Stimulated activated naive B cell treated with anti-CD40 and anti-IgM and Interleukin-4, amounts not matched to agents 10 μg/mL and 1 μg/mL and 100 μg/mL, for 72 hours (primary cell): ENCODE measurements around the gene PACSIN1.

Experiments used
- ATAC-seq, 2 donors: fragments of 150-1000 bp; cut with Tn5 transposase; replicated peaks; 2 replicates each; pipeline ENCODE4 v1.10.0; 2021; ENCODE audit warnings: moderate library complexity in 1 of 2
- DNase-seq: peaks from one replicate; pipeline ENCODE4 v3.0.0; 2021
- H3K27ac Mint-ChIP-seq: one replicate; pipeline ENCODE4 v1.8.0; 2022; ENCODE audit warnings: mild to moderate bottlenecking, mixed read lengths
- H3K27me3 Mint-ChIP-seq, 2 donors: one replicate each; pipeline ENCODE4 v1.8.0; 2022; ENCODE audit warnings: mixed read lengths in 2 of 2
- H3K36me3 Mint-ChIP-seq, 2 donors: one replicate each; pipeline ENCODE4 v1.8.0; 2022; ENCODE audit warnings: mixed read lengths in 2 of 2, mild to moderate bottlenecking in 1 of 2
- H3K4me1 Mint-ChIP-seq, 2 donors: one replicate each; pipeline ENCODE4 v1.8.0; 2022; ENCODE audit warnings: mixed read lengths in 2 of 2, mild to moderate bottlenecking in 1 of 2
- H3K4me3 Mint-ChIP-seq, 2 donors: one replicate each; pipeline ENCODE4 v1.8.0; 2022; ENCODE audit warnings: mild to moderate bottlenecking in 2 of 2, mixed read lengths in 2 of 2, moderate library complexity in 1 of 2
- H3K9me3 Mint-ChIP-seq, 2 donors: one replicate each; pipeline ENCODE4 v1.8.0; 2022; ENCODE audit warnings: mixed read lengths in 2 of 2, mild to moderate bottlenecking in 1 of 2

The PACSIN1 gene

GRCh38 chr6:34528996-34529664 lies 63.3 kb downstream of the PACSIN1 start:
- no peak for ATAC-seq
- Mint-ChIP-seq H3K4me3 (no peak overlapping the region), H3K27ac (no peak overlapping the region), H3K27me3 (no peaks in the 10 kb centered on the region), H3K36me3 (no peaks in the 10 kb centered on the region), H3K9me3 (no peaks in the 10 kb centered on the region), H3K4me1 (peaks cover 6 to 7% of the 10 kb centered on the region in 2 donors)
- no peak for DNase-seq

GRCh38 chr6:34529665-34530327 lies 63.9 kb downstream of the PACSIN1 start:
- Mint-ChIP-seq H3K36me3 (no peaks in the 10 kb centered on the region), H3K4me1 (peaks cover 6 to 7% of the 10 kb centered on the region in 2 donors), H3K27ac (no peak overlapping the region), H3K4me3 (no peak overlapping the region), H3K27me3 (no peaks in the 10 kb centered on the region), H3K9me3 (no peaks in the 10 kb centered on the region)
- DNase-seq (no peak), ATAC-seq (no peak)

GRCh38 chr6:34530753-34531365 lies 65.0 kb downstream of the PACSIN1 start:
- no peak for ATAC-seq
- Mint-ChIP-seq H3K36me3 (no peaks in the 10 kb centered on the region), H3K27me3 (no peaks in the 10 kb centered on the region), H3K9me3 (no peaks in the 10 kb centered on the region), H3K27ac (no peak overlapping the region), H3K4me3 (no peak overlapping the region), H3K4me1 (peaks cover 6 to 7% of the 10 kb centered on the region in 2 donors)
- no peak for DNase-seq

GRCh38 chr6:34531580-34532201 lies 65.8 kb downstream of the PACSIN1 start:
- no peaks in the 10 kb centered on the region for H3K9me3 Mint-ChIP-seq

GRCh38 chr6:34532230-34532629 lies 66.4 kb downstream of the PACSIN1 start:
- H3K27me3 Mint-ChIP-seq, result no peaks in the 10 kb centered on the region
- ATAC-seq (no peak), DNase-seq (no peak)
- H3K4me3 Mint-ChIP-seq, result peak overlapping the region in 1 of 2 donors; percentile 52
- H3K9me3 Mint-ChIP-seq, result no peaks in the 10 kb centered on the region
- H3K27ac Mint-ChIP-seq, result no peak overlapping the region
- H3K4me1 Mint-ChIP-seq, result peaks cover 0 to 6% of the 10 kb centered on the region in 2 donors
- no peaks in the 10 kb centered on the region for H3K36me3 Mint-ChIP-seq

More at GRCh38 chr6:34531580-34532201, 65.8 kb downstream of the PACSIN1 start:
- Mint-ChIP-seq H3K27ac (no peak overlapping the region), H3K4me3 (peak overlapping the region in 1 of 2 donors; percentile 52), H3K27me3 (no peaks in the 10 kb centered on the region), H3K4me1 (peaks cover under 1 to 6% of the 10 kb centered on the region in 2 donors), H3K36me3 (no peaks in the 10 kb centered on the region)
- DNase-seq (peak; percentile 14), ATAC-seq (peak in 1 of 2 donors; percentile 20)

GRCh38 chr6:34534146-34534545 lies 68.3 kb downstream of the PACSIN1 start:
- DNase-seq (no peak), ATAC-seq (no peak)
- Mint-ChIP-seq H3K9me3 (no peaks in the 10 kb centered on the region), H3K27ac (no peak overlapping the region), H3K4me1 (peaks cover 0 to 4% of the 10 kb centered on the region in 2 donors), H3K27me3 (no peaks in the 10 kb centered on the region), H3K4me3 (no peak overlapping the region), H3K36me3 (no peaks in the 10 kb centered on the region)

- no peaks in the 10 kb centered on the region for H3K9me3 Mint-ChIP-seq
- no peak overlapping the region for H3K27ac Mint-ChIP-seq
- H3K27me3 Mint-ChIP-seq, result no peaks in the 10 kb centered on the region
- DNase-seq (no peak), ATAC-seq (no peak)
- H3K4me3 Mint-ChIP-seq, result no peak overlapping the region
- no peaks in the 10 kb centered on the region for H3K36me3 Mint-ChIP-seq
- peaks cover 0 to 4% of the 10 kb centered on the region in 2 donors for H3K4me1 Mint-ChIP-seq
Observed at GRCh38 chr6:34534656-34535055, 68.8 kb downstream of the PACSIN1 start.

- Mint-ChIP-seq H3K9me3 (no peaks in the 10 kb centered on the region), H3K27ac (no peak overlapping the region), H3K27me3 (no peaks in the 10 kb centered on the region), H3K4me1 (peaks cover 0 to 4% of the 10 kb centered on the region in 2 donors), H3K4me3 (no peak overlapping the region), H3K36me3 (no peaks in the 10 kb centered on the region)
- DNase-seq, result no peak
- no peak for ATAC-seq
Observed at GRCh38 chr6:34535199-34535598, 69.3 kb downstream of the PACSIN1 start.

- no peak for ATAC-seq
- H3K27ac Mint-ChIP-seq, result no peak overlapping the region
Observed at GRCh38 chr6:34535646-34536045, 69.8 kb downstream of the PACSIN1 start.

GRCh38 chr6:34536251-34536958 lies 70.5 kb downstream of the PACSIN1 start:
- Mint-ChIP-seq H3K36me3 (no peaks in the 10 kb centered on the region), H3K9me3 (no peaks in the 10 kb centered on the region), H3K27ac (no peak overlapping the region), H3K4me3 (no peak overlapping the region), H3K4me1 (peaks cover 0 to 4% of the 10 kb centered on the region in 2 donors), H3K27me3 (no peaks in the 10 kb centered on the region)
- no peak for DNase-seq
- ATAC-seq, result no peak

More at GRCh38 chr6:34535646-34536045, 69.8 kb downstream of the PACSIN1 start:
- no peaks in the 10 kb centered on the region for H3K9me3 Mint-ChIP-seq
- no peak for DNase-seq
- H3K36me3 Mint-ChIP-seq, result no peaks in the 10 kb centered on the region
- peaks cover 0 to 4% of the 10 kb centered on the region in 2 donors for H3K4me1 Mint-ChIP-seq
- H3K27me3 Mint-ChIP-seq, result no peaks in the 10 kb centered on the region
- no peak overlapping the region for H3K4me3 Mint-ChIP-seq

GRCh38 chr6:34536959-34537848 lies 71.3 kb downstream of the PACSIN1 start:
- no peaks in the 10 kb centered on the region for H3K27me3 Mint-ChIP-seq
- DNase-seq (no peak), ATAC-seq (no peak)
- H3K36me3 Mint-ChIP-seq, result no peaks in the 10 kb centered on the region
- no peak overlapping the region for H3K4me3 Mint-ChIP-seq
- H3K27ac Mint-ChIP-seq, result no peak overlapping the region
- H3K4me1 Mint-ChIP-seq, result no peaks in the 10 kb centered on the region
- no peaks in the 10 kb centered on the region for H3K9me3 Mint-ChIP-seq

- Mint-ChIP-seq H3K27me3 (no peaks in the 10 kb centered on the region), H3K36me3 (no peaks in the 10 kb centered on the region), H3K9me3 (no peaks in the 10 kb centered on the region), H3K27ac (no peak overlapping the region), H3K4me1 (no peaks in the 10 kb centered on the region), H3K4me3 (no peak overlapping the region)
- ATAC-seq, result no peak
- no peak for DNase-seq
Observed at GRCh38 chr6:34537922-34538550, 72.2 kb downstream of the PACSIN1 start.

- H3K9me3 Mint-ChIP-seq, result no peaks in the 10 kb centered on the region
- H3K4me3 Mint-ChIP-seq, result no peak overlapping the region
- no peak for DNase-seq
- H3K36me3 Mint-ChIP-seq, result no peaks in the 10 kb centered on the region
- no peak overlapping the region for H3K27ac Mint-ChIP-seq
- H3K4me1 Mint-ChIP-seq, result no peaks in the 10 kb centered on the region
- ATAC-seq, result no peak
- no peaks in the 10 kb centered on the region for H3K27me3 Mint-ChIP-seq
Observed at GRCh38 chr6:34538581-34538980, 72.7 kb downstream of the PACSIN1 start.
